ENCODE data around the gene PRDM16.

PRDM16 gene

DNA sequence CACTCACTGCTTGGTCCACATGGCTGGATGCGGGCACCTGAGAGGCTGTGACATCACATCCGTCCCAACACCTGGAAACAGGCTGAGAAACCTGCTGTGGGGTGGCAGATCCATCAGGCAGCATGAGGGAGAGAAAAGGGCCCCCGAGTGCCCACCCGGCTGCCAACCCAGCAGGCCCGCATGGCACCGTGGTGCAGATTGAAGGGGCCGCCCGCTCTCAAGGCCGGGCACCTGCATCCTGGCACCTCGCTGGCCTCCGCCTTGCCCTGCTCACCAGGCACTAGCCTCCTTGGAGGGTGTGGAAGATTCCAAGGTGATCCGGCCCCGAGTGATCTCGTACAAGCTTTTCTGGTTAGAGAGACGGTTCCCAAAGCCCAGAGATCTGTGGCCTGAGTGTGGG lies 110.5 kb downstream of the PRDM16 start:
- H3K27me3 ChIP-seq (ENCODE audit: insufficient read depth, low read length): peaks cover under 1% of the 10 kb centered on the region
- no peak overlapping the region for H3K4me3 ChIP-seq (ENCODE audit: low read length)
- H3K4me1 ChIP-seq (ENCODE audit: insufficient read depth, low read length): no peaks in the 10 kb centered on the region
- H3K9me3 ChIP-seq (ENCODE audit: low read length): peaks cover 3% of the 10 kb centered on the region
- no peak overlapping the region for H2AFZ ChIP-seq (ENCODE audit: low read depth, low read length)
- no peaks in the 10 kb centered on the region for H3K36me3 ChIP-seq (ENCODE audit: insufficient read depth, low read length)

DNA sequence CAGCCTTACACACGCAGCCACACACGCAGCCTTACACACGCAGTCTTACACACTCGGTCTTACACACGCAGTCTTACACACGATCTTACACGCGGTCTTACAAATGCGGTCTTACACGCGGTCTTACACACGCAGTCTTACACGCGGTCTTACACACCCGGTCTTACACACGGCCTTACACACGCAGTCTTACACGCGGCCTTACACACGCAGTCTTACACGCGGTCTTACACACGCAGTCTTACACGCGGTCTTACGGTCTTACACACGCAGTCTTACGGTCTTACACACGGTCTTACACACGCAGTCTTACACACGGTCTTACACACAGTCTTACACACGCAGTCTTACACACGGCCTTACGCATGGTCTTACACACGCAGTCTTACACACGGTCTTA lies 111.9 kb downstream of the PRDM16 start:
- Histone ChIP-seq H3K9me3 (ENCODE audit: low read length) (peaks cover 3% of the 10 kb centered on the region), H2AFZ (ENCODE audit: low read depth, low read length) (no peak overlapping the region), H3K4me3 (ENCODE audit: low read length) (no peak overlapping the region), H3K4me1 (ENCODE audit: insufficient read depth, low read length) (no peaks in the 10 kb centered on the region), H3K36me3 (ENCODE audit: insufficient read depth, low read length) (no peaks in the 10 kb centered on the region), H3K27me3 (ENCODE audit: insufficient read depth, low read length) (no peaks in the 10 kb centered on the region)

GRCh38 chr1:3181956-3182355 lies 113.0 kb downstream of the PRDM16 start:
- Histone ChIP-seq H3K9me3 (ENCODE audit: low read length) (peaks cover 3% of the 10 kb centered on the region), H3K4me3 (ENCODE audit: low read length) (no peak overlapping the region), H3K36me3 (ENCODE audit: insufficient read depth, low read length) (no peaks in the 10 kb centered on the region), H2AFZ (ENCODE audit: low read depth, low read length) (no peak overlapping the region), H3K27me3 (ENCODE audit: insufficient read depth, low read length) (no peaks in the 10 kb centered on the region), H3K4me1 (ENCODE audit: insufficient read depth, low read length) (no peaks in the 10 kb centered on the region)

- no peaks in the 10 kb centered on the region for H3K4me1 ChIP-seq (ENCODE audit: insufficient read depth, low read length)
- H3K27me3 ChIP-seq (ENCODE audit: insufficient read depth, low read length): peaks cover 5% of the 10 kb centered on the region
- H2AFZ ChIP-seq (ENCODE audit: low read depth, low read length): no peak overlapping the region
- no peaks in the 10 kb centered on the region for H3K36me3 ChIP-seq (ENCODE audit: insufficient read depth, low read length)
- peaks cover 3% of the 10 kb centered on the region for H3K9me3 ChIP-seq (ENCODE audit: low read length)
- H3K4me3 ChIP-seq (ENCODE audit: low read length): no peak overlapping the region
Observed at GRCh38 chr1:3183411-3183810, 114.4 kb downstream of the PRDM16 start.

- peaks cover 5% of the 10 kb centered on the region for H3K27me3 ChIP-seq (ENCODE audit: insufficient read depth, low read length)
- no peaks in the 10 kb centered on the region for H3K36me3 ChIP-seq (ENCODE audit: insufficient read depth, low read length)
- H3K9me3 ChIP-seq (ENCODE audit: low read length): peaks cover 3% of the 10 kb centered on the region
- H3K4me1 ChIP-seq (ENCODE audit: insufficient read depth, low read length): no peaks in the 10 kb centered on the region
- no peak overlapping the region for H3K4me3 ChIP-seq (ENCODE audit: low read length)
- no peak overlapping the region for H2AFZ ChIP-seq (ENCODE audit: low read depth, low read length)
Observed at GRCh38 chr1:3183813-3184212, 114.8 kb downstream of the PRDM16 start.

DNA sequence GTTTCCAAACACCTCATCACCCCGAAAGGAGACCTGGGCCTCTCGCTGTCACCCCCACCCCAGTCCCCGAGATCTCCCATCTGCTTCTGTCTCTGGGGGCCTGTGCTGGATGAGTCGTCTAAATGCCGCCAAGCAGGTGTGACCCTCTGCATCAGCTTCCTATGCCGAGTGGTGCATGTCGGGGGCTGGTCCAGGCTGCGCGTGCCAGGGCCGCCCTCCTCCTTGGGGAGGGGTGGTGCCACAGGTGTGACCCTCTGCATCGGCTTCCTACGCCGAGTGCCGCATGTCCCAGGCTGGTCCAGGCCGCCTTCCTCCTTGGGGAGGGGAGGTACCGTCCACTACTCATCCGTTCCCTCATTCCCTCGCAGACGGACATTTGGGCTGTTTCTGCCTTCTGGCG lies 115.7 kb downstream of the PRDM16 start:
- Histone ChIP-seq H3K27me3 (ENCODE audit: insufficient read depth, low read length) (peaks cover 10% of the 10 kb centered on the region), H3K36me3 (ENCODE audit: insufficient read depth, low read length) (no peaks in the 10 kb centered on the region), H2AFZ (ENCODE audit: low read depth, low read length) (no peak overlapping the region), H3K4me1 (ENCODE audit: insufficient read depth, low read length) (no peaks in the 10 kb centered on the region), H3K9me3 (ENCODE audit: low read length) (peaks cover 3% of the 10 kb centered on the region), H3K4me3 (ENCODE audit: low read length) (no peak overlapping the region)

GRCh38 chr1:3185896-3186525 lies 117.0 kb downstream of the PRDM16 start:
- H3K4me1 ChIP-seq (ENCODE audit: insufficient read depth, low read length): no peaks in the 10 kb centered on the region
- peaks cover 11% of the 10 kb centered on the region for H3K27me3 ChIP-seq (ENCODE audit: insufficient read depth, low read length)
- H3K9me3 ChIP-seq (ENCODE audit: low read length): peaks cover 3% of the 10 kb centered on the region
- no peak overlapping the region for H2AFZ ChIP-seq (ENCODE audit: low read depth, low read length)
- no peak overlapping the region for H3K4me3 ChIP-seq (ENCODE audit: low read length)
- no peaks in the 10 kb centered on the region for H3K36me3 ChIP-seq (ENCODE audit: insufficient read depth, low read length)

- Histone ChIP-seq H3K27me3 (ENCODE audit: insufficient read depth, low read length) (peaks cover 16% of the 10 kb centered on the region), H3K4me3 (ENCODE audit: low read length) (no peak overlapping the region), H2AFZ (ENCODE audit: low read depth, low read length) (no peak overlapping the region), H3K36me3 (ENCODE audit: insufficient read depth, low read length) (no peaks in the 10 kb centered on the region), H3K4me1 (ENCODE audit: insufficient read depth, low read length) (no peaks in the 10 kb centered on the region), H3K9me3 (ENCODE audit: low read length) (peaks cover 3% of the 10 kb centered on the region)
Observed at GRCh38 chr1:3186526-3186921, 117.5 kb downstream of the PRDM16 start.

DNA sequence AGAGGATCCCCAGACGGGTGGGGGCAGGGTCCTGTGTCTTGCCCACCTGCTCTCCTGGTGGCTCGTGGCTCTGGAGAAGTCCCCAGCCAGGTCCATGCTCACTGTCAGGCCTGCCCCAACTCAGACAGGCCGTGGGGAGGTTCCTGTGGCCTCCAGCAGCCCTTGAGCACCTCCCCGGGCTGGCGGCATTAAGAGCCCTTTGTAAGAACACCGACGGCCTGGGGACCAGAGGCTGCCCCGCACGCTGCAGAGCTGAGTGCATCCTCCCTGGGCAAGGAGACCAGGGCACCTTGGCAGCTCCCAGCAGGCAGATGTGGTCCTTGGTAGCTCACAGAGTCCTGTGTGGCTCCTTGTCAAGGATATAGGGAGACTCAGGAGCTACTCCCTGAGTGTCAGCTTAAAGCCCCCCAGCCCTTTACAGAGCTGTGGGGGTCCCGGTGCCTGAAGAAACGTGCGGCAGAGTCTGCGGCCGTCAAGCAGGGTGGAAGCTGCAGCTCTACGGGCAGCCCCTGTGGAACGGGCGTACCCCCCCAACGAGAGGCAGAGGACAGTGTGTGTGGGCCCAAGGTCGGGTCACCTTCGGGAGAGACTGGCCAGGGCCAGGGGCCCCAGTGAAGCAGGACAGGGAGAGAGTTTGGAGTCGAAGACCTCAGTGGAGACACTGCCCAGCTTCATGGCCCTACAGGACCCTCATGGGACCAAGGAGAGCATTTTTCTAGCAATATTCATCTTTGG lies 118.6 kb downstream of the PRDM16 start:
- no peak overlapping the region for H3K4me3 ChIP-seq (ENCODE audit: low read length)
- no peak overlapping the region for H2AFZ ChIP-seq (ENCODE audit: low read depth, low read length)
- H3K27me3 ChIP-seq (ENCODE audit: insufficient read depth, low read length): peaks cover 26% of the 10 kb centered on the region
- H3K4me1 ChIP-seq (ENCODE audit: insufficient read depth, low read length): no peaks in the 10 kb centered on the region
- no peaks in the 10 kb centered on the region for H3K9me3 ChIP-seq (ENCODE audit: low read length)
- no peaks in the 10 kb centered on the region for H3K36me3 ChIP-seq (ENCODE audit: insufficient read depth, low read length)

DNA sequence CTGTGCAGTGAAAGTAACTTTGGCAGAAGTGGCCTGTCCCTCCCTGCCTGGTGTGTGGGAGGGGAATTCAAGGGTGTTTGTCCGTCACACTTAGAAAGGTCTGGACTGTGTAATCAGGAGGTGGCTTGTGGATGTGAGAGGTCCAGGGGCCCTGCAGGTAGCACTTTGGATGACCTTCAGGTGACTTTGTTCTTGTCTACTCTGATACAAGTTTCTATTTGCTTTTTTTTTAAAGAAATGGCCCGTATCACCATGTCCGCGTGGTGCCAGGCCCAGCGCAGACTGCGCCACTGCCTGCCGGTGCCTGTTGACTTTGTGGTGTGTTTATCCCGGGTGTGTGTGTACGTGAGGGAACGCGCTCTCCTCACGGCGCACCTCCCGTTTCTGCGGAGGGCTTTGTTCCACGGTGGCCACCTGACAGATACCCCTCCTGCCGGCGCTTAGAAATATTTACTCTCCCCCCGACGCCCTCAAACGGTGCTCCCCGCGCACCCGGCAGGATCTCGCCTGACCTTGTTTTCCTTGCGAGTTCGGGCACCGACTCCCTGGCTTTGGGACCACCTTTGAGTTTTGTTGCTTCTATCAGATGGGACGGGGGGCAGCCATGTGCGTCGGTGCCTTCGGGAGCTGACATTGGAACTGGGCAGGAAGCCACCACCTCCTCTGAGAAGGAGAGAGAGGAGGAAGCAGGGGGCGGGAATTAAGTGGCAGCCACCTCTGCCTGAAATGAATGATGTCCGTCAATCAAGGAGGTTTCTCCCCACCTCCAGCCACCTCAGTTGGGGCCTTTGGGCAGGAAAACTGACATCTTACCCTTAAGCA lies 119.4 kb downstream of the PRDM16 start:
- Histone ChIP-seq H3K4me3 (ENCODE audit: low read length) (no peak overlapping the region), H2AFZ (ENCODE audit: low read depth, low read length) (no peak overlapping the region), H3K36me3 (ENCODE audit: insufficient read depth, low read length) (no peaks in the 10 kb centered on the region), H3K4me1 (ENCODE audit: insufficient read depth, low read length) (no peaks in the 10 kb centered on the region), H3K9me3 (ENCODE audit: low read length) (no peaks in the 10 kb centered on the region), H3K27me3 (ENCODE audit: insufficient read depth, low read length) (peaks cover 28% of the 10 kb centered on the region)

- Histone ChIP-seq H3K36me3 (ENCODE audit: insufficient read depth, low read length) (no peaks in the 10 kb centered on the region), H3K27me3 (ENCODE audit: insufficient read depth, low read length) (peaks cover 33% of the 10 kb centered on the region), H2AFZ (ENCODE audit: low read depth, low read length) (no peak overlapping the region), H3K9me3 (ENCODE audit: low read length) (no peaks in the 10 kb centered on the region), H3K4me1 (ENCODE audit: insufficient read depth, low read length) (no peaks in the 10 kb centered on the region), H3K4me3 (ENCODE audit: low read length) (no peak overlapping the region)
Observed at GRCh38 chr1:3190256-3191041, 121.4 kb downstream of the PRDM16 start.

DNA sequence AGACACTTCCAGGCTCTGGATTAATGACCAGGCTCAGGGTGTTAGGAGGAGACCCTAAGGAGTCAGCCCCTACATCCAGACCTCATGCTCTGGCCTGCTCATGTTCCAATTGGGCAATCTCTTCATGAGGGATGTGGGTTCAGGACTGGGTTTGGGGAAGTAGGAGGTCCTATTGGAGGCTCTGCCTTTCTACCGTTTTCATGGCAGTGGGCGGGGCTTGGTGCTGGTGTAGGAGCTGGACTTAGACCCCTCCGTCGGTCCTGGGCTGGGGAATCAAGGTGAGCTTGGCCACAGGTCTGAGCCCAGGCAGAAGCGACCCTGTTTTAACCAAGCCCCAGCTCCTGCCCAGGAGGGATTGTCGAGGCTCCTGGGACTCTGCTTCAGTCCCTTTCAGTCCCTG lies 123.4 kb downstream of the PRDM16 start:
- H2AFZ ChIP-seq (ENCODE audit: low read depth, low read length): no peak overlapping the region
- H3K9me3 ChIP-seq (ENCODE audit: low read length): no peaks in the 10 kb centered on the region
- H3K36me3 ChIP-seq (ENCODE audit: insufficient read depth, low read length): no peaks in the 10 kb centered on the region
- no peaks in the 10 kb centered on the region for H3K4me1 ChIP-seq (ENCODE audit: insufficient read depth, low read length)
- H3K27me3 ChIP-seq (ENCODE audit: insufficient read depth, low read length): peaks cover 33% of the 10 kb centered on the region
- H3K4me3 ChIP-seq (ENCODE audit: low read length): no peak overlapping the region

DNA sequence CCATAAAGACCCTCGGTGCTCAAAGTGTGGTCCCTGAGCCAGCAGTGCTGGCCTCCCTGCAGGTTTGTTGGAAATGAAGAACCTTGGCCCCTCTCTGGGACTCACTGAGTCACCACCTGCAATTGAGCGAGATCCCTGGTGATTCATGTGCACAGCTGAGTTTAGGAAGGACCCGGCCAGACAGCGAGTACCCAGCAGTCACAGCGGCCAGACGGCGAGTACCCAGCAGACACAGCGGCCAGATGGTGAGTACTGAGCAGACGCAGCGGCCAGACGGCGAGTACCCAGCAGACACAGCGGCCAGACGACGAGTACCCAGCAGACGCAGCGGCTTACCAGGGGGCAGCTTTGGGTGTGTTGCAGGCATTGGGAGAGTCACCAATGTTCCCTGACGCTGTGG lies 123.8 kb downstream of the PRDM16 start:
- Histone ChIP-seq H3K36me3 (ENCODE audit: insufficient read depth, low read length) (no peaks in the 10 kb centered on the region), H3K9me3 (ENCODE audit: low read length) (no peaks in the 10 kb centered on the region), H3K27me3 (ENCODE audit: insufficient read depth, low read length) (peaks cover 31% of the 10 kb centered on the region), H2AFZ (ENCODE audit: low read depth, low read length) (no peak overlapping the region), H3K4me3 (ENCODE audit: low read length) (no peak overlapping the region), H3K4me1 (ENCODE audit: insufficient read depth, low read length) (no peaks in the 10 kb centered on the region)
